HG02763 (cell line): ENCODE data around the gene CERT1.
A peak's percentile ranks its signal among the peaks of the same experiment; 100 is the strongest.
"Not testable (repeated sequence)": the region's sequence is repeated elsewhere in the genome, so short reads cannot be mapped to it uniquely, and the experiment has no call there.

ENCODE experiments used
- ATAC-seq: cut with Tn5 transposase; IDR thresholded peaks from one replicate; pipeline ENCODE4 v1.9.1; 2021; ENCODE audit warnings: mild to moderate bottlenecking, moderate library complexity; ENCODE audit not compliant: unreplicated experiment

Gene CERT1

DNA sequence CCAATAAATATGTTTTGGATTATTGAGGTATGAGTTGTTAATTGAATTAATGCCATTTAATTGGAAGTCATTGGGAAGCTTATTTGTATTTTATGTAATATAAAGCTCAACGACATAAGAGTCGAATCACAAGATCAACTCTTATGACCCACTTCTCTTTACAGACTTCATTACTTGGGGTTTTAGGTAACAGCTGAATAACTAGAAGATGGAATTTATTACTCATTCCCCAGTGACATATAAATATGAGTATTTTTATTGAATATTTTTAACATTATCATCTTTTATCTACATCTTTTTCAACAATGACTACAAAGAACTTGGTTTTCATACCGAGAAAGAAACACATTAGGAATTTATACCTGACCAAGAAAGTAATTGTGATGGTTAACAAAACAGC lies 153.3 kb downstream of the CERT1 start:
- ATAC-seq, result no peak

DNA sequence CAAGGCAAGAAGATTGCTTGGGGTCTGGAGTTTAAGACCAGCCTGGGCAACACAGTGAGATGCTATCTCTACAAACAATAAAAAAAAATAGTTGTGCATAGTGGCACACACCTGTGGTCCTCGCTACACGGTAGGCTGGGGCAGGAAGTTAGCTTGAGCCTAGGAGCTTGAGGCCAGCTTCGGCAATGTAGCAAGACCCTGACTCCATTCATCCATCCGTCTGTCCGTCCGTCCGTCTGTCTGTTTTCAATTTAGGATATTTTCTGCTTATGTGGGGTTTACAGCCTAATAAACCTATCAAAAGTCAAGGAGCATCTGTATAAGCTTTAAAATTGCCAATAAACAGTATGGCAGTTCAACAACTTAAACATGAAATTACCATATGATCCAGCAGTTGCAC lies 154.7 kb downstream of the CERT1 start:
- ATAC-seq, result no peak

DNA sequence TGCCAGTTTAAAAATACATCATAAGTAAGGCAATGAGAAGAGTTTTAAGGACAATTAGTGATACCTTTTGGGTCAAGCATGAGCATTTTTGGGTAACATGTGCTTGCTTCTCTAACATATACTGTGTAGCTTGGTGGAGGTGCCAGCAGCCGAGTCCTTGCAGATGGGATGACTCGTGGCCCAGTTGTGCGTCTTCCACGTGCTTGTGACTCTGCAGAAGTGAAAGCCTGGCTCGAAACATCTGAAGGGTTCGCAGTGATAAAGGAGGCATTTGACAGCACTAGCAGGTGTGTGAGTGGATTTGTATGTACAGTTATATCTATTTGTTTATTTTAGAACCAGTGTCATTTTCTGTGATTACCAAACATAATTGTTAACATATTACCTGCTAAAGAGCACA lies 156.2 kb downstream of the CERT1 start:
- ATAC-seq, result no peak

DNA sequence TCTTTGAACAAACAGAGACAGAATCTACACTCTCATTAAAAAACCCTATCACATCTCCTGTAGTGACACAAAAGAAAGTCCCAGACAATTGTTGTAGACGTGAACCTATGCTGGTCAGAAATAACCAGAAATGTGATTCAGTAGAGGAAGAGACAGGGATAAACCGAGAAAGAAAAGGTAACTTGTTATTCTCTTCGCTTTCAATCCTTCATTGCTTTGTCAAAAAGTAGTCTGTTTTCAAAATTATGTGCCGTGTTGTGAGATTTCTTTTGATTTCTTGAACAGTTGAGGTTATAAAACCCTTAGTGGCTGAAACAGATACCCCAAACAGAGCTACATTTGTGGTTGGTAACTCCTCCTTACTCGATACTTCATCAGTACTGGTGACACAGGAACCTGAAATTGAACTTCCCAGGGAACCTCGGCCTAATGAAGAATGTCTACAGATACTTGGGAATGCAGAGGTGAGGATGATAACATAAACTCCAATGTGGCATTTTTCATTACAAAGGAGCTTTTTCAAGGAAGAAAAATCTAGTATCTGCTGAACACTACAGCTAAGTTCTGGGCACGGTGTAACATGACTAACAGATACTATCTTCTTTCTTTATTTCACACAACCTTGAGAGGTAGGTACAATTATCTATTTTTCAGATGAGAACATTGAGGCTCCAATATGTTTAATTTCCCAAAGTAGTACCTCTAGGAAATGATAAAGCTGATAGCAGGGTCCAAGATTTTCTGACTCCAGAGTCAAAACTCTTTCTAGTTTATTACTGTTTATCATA lies 160.1 kb downstream of the CERT1 start:
- no peak for ATAC-seq

DNA sequence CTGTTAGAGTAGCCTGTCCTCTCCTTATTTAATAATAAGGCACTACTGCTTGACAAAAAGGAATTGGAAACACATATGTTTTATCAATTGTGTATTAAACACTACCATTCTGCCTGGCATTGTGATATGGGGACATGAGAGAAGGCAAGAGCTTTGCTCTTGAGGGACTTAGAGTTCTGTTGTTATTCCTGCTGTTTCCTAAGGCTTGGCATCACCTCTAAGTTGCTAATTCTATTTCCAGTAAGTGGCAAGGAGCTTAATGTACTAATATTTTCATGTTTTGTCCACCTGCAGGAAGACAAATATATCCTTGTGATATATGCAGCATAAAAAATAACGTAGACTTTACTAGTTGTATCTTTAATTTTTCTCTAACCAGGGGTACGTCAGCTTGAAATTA lies 161.8 kb downstream of the CERT1 start:
- no peak for ATAC-seq

DNA sequence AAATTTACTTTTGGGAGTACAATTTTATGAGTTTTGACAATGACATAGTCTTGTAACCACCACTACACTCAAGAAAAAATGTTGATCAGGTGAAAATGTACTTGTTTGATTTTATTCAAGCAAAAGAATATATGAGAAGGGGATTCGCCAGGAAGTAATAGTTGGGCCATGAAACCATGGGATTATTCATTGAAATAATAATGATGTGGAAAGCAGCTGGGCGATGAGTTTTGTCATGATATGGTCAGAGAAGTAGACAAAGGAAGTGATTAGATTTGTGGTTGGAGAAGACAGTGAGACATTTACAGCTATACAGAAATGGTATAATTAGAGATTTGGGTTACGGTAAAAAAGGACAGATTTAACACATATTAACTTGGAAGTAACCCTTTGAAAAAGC lies 163.2 kb downstream of the CERT1 start:
- ATAC-seq, result no peak

DNA sequence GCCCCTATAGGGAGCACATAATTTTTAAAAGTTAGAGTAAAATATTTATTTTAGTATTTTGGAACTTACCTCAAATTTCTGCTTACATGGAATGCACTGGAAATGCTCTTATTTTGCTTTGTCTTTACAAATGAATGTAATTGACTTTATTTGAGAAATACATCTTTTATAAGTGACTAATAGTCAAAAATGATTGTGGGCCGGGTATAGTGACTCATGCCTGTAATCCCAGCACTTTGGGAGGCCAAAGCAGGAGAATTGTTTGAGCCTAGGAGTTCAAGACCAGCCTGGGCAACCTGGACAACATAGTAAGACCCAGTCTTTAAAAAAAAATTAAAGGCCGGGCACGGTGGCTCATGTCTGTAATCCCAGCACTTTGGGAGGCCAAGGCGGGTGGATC lies 168.6 kb downstream of the CERT1 start:
- no peak for ATAC-seq

DNA sequence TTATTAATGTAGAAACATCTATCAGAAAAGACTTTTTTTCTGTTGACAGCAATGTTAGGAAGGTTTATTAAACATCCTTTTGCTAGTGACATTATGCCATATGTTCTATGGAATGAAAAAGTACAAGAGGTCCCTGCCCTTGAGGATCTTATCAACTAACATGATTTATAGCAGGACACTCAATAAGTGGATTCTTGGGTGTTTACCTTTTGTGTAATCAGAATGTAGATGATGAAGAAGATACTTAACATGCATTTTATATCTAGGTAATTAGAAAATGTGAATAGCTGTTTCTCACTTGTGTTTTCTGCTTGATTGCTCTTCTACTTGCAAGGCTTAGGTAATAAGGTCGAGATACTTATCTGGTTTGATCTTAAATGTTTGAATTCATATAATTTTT lies 169.5 kb downstream of the CERT1 start:
- no peak for ATAC-seq

DNA sequence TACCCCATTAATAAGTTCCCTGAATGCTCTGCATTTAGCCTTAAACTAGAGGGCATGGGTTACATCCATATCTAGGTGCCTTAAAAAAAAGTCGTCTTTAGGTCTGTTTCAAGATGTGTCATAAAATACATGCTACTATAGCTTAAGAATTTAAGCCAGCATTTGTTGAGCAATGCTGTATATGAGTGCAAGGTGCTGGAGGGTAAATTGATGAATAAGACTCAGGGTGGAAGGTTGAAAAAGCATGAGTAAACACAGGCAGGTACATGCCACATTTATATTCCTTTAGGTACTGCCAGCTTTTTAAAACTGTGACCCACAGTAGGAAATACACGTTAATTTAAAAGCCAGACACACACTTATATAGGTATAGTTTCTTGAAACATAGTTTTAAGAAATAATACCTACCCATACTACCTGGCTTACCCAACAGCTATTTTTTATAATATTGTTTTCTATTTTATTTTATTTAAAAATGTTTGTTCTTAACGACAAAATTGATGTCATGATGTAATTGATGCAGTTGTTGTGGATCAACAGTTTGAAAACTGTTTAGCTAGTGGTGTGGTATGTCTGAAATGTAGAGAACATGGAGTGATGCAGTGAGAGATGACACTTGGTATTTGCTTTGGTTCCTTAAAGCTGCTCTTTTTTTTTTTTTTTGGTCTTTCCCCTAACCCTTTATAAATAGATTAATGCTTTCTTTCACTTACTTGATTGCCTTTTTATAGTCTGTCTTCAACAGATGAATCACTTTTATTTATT lies 170.5 kb downstream of the CERT1 start:
- no peak for ATAC-seq

DNA sequence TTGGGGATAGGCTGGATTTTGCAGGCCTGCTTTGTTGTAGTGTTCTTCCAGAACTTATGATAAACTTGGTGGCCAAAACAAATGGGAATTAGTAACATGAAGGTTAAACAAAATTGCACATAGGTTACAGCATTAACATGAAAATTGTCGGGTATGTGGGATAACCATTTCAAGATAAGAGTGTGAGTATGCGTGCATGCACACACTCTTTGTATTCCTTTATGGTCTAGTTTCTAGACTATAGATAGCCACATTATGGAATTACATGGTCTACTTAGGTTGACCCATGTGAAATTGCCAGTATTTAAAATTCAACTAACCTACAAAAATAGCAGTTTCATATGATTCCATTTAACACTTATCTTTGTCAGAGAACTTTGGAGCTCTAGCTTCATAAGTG lies 173.0 kb downstream of the CERT1 start:
- ATAC-seq, result no peak

DNA sequence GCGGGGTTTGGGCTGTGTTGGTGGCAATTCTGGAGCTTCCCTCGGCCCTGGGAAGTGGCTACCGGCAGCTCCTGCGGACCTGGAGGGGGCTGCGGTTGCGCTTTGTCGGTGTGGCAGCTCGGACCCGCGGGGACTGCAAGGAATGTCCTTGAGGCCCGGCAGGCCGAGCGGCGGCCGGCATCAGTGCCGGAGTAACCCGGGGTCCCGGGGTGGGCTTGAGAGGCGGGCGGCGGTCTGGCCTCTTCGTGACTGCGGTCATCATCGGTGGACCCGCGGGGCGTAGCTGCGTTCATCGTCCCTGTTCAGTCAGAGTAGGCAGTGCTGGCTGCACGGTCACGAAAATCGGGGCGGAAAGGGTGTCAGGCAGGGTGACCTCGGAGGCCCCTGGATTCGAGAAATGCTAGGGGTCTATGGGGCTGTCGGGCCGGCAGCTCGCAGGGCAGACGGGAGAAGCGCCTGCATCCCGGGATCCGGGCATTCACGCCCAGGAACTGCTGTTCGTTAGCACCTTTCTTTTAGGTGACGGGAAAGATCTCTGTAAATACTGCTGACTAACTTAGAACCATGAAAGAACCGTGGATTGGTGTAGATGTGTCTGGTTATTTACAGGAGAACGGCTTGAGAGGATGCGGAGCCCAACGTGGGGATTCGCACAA lies 173.9 kb downstream of the CERT1 start:
- no peak for ATAC-seq

DNA sequence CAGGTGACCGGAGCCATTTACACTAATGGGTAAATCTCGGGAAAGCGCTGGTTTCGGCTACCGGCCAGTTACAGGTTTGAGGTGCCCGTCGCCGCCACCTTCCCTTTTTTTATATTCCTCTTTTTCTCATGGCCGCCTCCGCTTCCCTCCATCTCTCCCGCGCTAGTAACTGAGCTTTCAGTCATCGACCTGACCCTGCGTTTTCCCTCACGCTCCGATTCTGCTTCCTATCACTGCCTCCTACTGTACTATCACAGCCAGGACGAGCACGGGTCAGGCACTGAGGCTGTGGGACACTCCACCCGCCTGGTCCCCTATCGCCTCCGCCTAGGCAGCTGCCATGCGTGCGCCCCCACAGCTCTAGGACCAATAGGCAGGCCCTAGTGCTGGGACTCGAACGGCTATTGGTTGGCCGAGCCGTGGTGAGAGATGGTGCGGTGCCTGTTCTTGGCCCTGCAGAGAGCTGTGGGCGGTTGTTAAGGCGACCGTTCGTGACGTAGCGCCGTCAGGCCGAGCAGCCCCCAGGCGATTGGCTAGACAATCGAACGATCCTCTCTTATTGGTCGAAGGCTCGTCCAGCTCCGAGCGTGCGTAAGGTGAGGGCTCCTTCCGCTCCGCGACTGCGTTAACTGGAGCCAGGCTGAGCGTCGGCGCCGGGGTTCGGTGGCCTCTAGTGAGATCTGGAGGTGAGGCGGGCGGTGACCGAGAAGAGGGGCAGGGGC lies 174.7 kb downstream of the CERT1 start, which contains the start of gene HMGCR:
HMGCR (plus strand) TSS at position 606 of the 722 bp plus-strand sequence. CDS start 5,386 bp downstream, outside the sequence.
- peak; percentile 99 for ATAC-seq

DNA sequence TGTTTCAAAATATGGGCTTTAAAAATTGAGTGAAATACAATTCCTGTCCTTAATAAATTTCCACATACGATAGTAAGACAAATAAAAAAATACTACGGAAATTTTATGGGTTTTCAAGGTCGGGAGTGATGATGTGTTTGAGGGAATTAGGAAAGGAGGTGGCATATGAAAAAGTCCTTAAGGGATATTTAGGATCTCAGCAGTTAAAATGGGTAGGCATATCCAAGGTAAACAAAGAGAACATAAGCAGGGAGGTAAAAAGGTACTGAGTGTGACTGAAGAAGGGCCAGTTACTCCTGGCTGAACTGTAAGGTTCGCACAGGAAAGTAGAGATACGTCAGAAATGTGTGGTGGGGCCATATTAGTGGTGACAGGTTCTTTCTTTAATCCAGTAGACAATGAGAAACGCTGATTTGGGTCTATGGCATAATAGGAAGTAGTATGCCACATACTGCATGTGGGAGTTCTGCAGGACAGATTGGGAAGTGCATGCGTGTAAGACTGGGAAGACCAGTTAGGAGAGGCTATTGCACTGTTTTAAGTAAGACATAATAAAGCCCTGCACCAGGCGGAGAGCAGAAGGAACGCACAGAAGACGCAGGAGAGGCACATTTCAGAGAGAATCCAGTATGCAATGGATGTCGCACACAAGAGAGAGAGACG lies 175.3 kb downstream of the CERT1 start:
- ATAC-seq, result no peak

DNA sequence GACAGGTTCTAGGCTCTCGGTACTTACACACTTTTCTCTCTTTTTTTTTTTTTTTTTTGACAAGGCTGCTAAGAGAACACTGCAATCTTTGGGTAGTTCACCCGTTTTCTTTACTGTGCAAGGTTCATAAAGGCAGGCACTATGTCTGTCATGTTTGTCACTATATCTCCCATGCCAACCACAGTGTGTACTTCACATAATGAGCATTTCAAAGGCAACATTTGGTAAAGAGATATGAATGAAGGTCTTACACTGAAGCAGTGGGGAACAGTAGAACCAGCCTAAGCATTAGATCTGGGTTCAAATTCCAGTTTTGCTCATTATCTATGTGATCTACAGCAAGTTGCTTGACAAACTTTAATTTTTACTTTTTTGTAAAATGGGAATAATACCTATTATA lies 175.9 kb downstream of the CERT1 start:
- ATAC-seq, result no peak

DNA sequence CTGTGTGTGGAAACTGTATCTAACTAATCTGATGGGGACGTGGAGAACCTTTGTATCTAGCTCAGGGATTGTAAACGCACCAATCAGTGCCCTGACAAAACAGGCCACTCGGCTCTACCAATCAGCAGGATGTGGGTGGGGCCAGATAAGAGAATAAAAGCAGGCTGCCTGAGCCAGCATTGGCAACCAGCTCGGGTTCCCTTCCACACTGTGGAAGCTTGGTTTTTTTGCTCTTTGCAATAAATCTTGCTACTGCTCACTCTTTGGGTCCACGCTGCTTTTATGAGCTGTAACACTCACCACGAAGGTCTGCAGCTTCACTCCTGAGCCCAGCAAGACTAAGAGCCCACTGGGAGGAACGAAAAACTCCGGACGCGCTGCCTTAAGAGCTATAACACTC lies 177.0 kb downstream of the CERT1 start:
- not testable (repeated sequence) for ATAC-seq

DNA sequence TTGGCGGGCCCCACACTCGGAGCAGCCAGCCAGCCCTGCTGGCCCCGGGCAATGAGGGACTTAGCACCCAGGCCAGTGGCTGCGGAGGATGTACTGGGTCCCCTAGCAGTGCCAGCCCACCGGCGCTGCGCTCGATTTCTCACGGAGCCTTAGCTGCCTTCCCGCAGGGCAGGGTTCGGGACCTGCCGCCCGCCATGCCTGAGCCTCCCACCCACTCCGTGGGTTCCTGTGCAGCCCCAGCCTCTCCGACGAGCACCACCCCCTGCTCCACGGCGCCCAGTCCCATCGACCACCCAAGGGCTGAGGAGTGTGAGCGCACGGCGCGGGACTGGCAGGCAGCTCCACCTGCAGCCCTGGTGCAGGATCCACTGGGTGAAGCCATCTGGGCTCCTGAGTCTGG lies 177.7 kb downstream of the CERT1 start:
- not testable (repeated sequence) for ATAC-seq

DNA sequence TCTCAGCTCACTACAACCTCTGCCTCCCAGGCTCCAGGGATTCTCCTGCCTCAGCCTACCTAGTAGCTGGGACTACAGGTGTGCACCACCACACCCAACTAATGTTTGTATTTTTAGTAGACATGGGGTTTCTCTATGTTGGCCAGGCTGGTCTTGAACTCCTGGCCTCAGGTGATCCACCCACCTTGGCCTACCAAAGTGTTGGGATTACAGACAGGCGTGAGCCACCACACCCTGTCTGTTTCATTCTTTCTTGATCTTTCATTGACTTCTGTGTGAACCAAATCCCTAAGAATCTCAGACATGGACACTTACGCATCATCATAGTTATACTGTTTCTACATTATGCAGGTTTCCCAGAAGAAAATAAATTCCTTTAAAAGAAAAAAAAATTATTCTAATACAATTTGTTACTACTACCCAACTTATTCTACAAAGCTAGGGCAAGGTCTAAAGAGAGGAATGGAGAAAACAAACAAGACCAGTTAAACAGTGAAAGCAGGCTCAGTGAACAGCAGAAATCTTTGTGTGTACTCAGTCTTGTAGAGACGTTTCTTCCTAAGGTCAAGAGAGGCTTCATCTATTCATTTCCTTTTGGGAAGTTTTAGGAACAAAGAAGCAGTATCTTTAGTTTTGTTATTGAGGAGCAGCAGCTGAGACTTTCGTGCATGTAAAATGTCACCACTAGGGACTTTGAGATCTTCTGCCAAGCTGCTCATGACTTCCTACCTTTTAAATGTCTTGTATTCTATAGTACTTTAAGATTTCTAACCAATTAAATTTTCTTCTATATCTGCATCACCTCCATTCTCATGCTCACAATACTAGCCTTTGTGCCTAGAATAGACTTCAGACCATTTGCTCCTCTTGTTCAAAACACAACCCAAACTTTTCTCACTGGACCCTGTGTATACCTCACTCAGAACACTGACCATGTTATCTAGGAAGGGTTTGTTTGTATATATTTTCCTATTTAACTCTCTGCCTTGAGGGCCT lies 180.0 kb downstream of the CERT1 start:
- ATAC-seq, result no peak

DNA sequence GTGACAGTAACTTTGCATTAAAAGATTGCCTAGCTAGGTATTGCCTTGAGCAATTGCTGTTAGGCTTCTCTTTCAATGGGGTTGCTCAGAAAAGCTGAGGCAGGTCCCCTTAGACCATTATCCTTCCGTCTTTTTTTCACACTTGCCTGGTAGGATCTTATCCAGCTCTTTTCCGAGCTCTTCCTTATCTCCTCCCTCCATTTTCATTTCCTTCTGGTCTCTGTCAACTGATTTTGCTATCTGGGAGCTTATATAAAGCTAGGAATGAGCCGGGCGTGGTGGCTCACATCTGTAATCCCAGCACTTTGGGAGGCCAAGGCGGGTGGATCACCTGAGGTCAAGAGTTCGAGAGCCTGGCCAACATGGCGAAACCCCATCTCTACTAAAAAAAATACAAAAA lies 181.0 kb downstream of the CERT1 start:
- no peak for ATAC-seq
